GM21381 (cell line): ENCODE results near the gene C19orf85.

Experiments used
- ATAC-seq: cut with Tn5 transposase; IDR thresholded peaks from one replicate; pipeline ENCODE4 v1.9.1; 2021; ENCODE audit warnings: mild to moderate bottlenecking, moderate library complexity; ENCODE audit not compliant: unreplicated experiment

Gene C19orf85

DNA sequence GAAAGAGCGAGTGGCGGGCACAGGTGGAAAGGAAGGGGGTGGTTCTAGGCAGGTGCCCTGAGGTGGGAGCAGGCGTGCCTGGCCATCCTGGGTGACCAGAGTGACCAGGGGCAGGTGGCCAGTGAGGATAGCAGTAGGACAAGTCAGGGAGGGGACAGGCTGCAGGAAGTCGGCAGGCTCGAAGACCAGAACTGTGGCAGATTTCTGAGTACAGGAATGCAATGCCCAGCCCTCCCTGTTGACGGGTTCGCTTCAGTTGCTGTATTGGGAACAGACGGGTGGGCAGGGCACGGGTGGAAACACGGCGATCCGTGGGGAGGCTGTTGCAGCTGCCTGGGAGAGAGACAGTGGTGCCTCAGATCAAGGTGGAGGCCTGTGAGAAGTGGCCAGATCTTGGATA lies 13.8 kb upstream of the C19orf85 start:
- ATAC-seq: no peak

DNA sequence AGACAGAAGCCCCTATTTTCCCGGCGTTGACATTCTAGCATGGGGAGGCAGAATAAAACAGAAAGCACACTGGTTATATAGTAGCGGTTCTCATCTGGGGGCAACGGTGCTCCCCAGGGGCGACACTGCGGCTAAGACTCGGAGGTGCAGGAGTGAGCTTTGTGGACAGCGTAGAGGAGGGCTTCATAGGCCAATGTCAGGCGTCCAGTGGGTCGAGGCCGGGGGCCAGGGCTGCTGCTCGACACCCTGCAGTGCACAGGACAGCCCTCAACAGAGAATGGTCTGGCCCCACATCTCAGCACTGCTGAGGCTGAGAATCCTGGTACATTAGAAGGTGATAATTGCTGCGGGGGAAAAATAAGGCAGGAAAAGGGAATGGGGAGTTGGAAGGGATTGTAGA lies 13.4 kb upstream of the C19orf85 start:
- ATAC-seq: no peak

DNA sequence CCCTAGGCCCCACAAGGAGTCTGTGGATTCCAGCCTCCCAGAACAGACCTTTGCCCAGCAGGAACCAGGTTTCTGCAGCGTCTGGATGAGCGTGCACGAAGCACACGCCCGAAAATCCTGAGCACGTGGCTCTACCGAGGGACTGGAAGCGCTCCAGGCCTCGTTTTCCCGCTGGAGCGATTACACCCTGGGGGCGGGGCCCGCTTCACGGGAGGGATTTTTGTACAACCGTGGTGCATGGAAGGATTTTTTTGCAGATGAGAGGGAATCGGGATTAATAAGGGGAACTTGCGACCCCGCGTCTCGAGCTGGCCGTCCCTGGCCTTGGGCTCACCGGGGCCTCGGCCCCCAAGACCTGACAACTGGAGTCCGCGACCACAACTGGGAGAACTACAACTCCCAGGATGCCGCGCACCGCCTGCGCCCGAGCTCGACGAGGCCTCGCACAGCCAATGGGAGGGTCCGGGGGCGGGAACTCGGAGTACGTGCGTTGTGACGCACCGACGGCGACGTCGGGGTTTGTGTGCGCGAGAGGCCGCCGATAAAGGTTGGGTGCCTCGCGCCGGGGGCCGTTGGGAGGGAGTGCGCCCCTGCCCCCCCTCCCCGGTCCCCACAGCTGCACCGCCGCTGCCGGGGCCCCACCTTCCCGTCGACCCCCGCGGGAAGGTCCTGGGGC lies 11.7 kb upstream of the C19orf85 start, which contains the start of gene ZNF628:
TSS of gene ZNF628 (plus strand) at position 518 of the 676 bp plus-strand sequence. CDS start 3,294 bp downstream, outside the sequence.
- peak; percentile 94 for ATAC-seq

DNA sequence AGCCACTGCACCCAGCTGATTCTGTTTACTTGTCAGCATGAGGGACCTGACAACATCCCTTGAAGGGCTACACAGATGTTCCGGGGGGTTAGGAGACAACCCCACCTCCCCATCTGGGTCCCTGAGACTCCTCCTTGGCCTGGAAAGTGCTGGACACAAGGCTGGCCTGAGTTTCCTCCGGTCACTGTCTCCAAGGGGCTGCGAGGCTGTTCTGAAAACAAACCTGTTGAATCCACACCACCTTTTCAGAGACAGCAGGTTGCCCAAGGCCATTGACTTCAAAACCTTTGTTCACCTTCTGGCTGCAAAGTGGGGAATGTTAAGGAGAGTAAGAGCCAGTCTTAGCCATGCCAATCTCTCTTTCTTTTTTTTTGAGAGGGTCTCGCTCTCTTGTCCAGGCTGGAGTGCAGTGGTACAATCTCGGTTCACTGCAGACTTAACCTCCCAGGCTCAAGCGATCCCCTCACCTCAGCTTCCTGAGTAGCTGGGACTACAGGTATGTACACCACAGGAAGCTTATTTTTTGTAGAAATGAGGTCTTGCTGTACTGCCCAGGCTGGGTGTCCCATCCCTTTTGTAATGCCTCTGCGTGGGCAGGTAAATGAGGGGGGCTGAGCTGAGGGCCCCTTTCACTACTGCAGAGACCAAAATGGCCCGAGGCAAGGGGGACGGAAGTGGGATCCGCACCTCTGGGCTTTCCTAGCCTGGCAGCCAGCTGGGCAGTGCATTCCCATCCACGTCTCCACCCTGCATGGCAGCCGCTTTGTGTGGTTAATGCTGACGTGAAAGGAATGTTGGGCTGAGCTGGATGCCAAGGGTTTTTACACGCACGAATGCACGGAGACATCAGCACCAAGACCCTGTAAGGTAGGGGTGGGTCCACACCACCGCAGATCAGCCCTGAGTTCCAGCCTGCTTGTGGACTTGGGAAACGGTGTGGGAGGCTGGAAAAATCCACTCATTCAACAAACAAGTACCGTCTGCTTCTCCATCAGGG lies 10.0 kb upstream of the C19orf85 start:
- ATAC-seq: no peak

DNA sequence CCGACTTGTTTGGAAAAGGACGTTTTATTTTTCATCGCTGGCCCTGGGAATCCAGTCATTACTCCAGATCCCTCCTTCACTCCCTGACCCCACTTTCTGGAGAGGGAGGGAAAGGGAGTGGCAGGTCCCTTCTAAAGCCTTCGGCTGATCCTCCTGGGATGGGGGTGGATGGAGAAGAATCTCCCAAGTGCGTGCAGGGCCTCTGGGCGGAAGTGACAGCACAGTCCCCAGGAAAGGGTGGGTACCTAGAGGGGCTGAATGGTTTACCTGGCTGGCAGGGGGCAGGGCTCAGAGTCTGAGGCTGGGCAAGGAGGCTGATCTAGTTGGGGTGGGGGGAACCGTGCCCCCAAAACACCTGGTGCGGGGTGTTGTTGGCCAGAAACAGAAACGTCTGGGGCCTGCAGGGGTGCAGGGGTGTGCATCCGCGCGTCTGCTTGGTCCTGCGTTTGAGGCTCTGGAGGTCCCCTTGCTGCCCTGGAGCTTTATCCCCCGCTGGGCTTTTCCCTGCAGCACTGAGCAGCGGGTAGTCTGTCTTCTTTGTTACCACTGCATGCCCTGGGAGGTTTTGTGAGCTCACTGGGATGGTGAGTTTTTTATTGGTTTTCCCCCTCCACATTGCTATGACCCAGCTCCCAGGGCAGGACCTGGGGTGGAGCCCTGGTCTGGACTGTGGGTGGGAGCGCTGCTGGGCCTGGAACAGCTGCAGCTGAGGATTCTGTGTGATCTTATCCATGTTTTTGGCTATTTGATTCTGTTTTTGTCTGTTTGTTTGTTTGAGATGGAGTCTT lies 8.9 kb upstream of the C19orf85 start:
- ATAC-seq: no peak

DNA sequence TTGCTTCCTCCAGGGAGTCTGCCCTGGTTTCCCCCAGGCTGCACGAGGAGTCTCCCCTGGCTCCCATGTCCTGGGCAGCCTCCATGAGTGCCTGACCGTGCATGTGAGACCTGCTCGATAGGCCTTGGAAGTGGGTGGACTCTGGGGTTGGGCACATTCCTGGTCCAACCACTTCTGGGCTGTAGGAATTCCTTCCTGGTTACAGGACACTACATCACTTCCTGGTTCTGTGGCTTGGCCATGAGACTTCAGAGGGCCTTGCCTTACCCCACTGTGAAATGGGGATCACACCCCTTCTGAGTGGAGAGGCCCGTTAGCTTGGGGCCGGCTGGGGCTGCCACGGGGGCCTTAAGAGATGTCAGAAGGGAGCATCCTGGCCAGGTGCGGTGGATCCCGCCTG lies 7.9 kb upstream of the C19orf85 start:
- ATAC-seq: no peak

DNA sequence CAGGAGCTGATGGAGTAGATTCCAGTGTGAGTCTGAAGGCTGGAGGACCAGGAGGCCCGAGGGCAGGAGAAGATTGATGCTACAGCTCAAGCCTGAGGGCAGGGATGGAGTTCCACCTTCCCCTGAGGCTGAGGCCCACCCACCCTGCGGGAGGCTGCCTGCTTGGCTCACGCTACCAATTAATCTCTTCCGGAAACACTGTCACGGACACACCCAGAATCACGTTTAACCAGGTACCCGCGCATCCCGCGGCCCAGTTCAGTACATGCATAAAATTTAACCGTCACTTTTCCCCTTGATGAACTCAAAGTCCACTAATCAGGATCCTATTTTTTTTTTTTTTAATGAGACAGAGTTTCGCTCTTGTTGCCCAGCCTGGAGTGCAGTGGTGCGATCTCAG lies 6.7 kb upstream of the C19orf85 start:
- no peak for ATAC-seq

DNA sequence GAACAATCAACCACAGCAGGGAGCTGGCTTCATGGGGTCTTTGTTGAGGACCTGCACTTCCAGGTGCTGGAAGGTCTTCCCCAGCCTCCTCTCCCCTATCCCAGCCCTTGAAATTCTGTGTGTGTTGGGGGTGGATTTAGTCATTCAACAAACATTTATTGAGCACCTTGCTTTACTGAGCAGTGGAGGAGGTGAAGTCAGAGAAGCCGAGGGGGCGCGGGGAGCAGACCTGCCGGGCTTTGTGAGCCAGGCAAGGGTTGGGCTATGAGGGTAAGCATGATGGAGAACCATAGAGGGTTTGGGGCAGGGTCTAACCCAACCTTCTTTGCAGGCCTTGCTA lies 3.5 kb upstream of the C19orf85 start:
- no peak for ATAC-seq

DNA sequence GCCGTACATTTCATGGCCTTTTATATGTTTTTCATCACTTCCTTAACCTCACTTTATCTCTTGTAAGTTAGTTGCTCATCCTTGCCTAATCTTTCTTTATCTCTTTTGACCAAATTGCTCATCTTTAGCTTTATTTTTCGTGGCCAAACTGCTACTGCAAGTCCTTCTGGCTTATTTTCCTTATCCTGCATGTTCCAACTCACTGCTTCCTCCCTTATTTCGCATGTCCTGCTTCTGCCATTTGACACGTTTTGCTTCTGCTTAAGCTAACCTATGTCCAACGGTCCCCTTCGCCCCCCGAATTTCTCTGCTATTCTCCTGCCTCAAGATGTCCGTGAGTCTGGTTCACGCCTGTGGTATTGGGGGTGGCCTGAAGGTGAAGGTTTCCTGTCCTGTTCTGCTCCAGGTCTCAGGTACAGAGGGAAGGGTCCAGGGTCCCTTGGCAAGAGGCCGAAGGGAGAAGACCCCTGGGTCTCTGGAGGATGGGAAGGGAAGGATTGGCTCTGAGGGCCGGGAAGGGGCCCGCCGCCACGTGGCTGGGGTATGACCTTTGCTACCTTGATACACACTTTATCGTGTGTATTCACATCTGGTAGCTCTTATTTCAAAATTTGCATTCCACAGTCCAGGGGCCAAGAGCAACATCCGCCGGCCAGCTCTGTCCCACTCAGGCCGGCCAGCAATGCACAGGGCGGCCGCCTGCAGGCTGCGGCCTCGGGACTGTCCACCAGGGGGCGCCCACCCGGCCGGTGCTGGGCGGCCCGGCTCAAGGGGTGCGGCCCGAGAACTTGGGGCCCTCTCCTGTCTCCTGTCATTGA lies 2.9 kb upstream of the C19orf85 start:
- no peak for ATAC-seq

DNA sequence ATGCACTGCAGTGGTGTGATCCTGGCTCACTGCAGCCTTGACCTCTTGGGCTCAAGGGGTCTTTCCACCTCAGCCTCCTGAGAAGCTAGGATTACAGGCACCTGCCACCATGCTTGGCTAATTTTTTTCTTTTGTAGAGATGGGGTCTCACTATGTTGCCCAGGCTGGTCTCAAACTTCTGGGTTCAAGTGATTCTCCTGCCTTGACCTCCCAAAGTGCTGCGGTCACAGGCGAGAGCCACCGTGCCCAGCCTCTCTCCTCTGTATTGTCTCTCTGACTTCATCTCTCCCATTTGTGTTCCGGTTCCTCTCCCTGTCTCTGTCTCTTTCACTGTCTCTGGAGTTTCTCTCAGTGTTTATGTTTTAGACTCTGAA lies 1.7 kb upstream of the C19orf85 start:
- no peak for ATAC-seq

DNA sequence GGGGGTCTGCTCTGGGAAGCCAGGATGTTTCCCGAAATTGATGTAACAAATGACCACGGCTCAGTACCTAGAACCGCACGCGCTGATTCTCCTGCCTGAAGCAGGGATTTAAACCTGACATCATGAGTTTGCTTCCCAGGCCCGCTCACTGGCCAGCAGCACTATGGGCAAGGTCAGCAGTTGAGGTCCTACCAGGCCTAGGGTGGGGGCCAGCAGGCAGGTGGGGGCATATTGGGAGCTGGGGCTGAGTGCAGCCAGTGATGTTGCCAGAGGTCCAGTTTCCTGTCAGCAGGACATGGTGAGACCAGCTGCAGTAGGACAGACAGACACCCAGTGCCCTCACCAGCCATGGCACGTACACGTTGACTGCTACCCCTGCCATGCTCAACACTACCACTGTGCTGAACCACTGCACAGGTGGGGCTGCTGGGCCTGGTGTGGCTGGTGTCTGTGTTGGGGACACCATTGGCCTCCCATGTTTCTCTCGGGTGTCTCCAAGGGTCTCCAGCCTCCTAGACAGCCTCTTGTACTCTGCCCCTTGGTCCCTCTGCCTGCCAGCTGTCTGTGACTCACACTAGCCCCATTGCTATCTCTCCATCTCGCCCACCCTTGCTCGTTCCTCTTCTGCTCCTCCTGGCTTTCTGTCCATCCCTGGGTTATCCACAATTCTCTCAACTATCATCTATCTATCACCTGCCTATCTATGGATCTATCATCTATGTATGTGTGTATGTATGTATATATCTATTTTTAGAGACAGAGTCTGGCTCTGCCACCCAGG lies 1.1 kb upstream of the C19orf85 start:
- no peak for ATAC-seq

DNA sequence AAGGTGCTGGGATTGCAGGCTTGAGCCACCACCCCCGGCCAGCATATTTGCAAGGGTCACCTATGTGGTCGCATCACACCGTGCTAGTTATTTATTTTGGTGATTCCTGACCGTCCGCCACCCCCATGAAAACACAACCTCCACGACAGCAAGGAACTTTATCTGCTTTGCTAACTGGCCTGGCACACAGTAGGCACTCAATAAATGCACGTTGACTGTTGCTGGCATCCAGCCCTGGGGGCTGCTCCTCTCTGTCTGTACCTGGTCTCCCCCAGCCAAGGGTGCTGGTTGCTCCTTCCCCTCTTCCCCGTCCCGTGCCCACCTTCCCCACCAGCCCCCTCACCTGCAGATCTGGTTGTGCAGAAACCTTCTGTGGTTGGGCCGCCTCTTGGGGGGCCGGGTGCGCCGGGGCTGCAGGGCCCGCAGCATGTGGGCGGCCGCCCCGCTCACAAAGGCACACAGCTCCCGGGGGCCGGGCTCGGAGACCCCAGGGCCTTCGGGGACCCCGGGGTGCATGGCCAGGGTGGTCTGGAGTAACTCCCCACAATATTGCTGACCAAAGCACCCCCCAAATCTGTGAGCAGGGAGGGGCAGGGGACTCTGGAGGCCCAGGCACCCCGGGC lies 401 bp downstream of the C19orf85 start:
- ATAC-seq: no peak

DNA sequence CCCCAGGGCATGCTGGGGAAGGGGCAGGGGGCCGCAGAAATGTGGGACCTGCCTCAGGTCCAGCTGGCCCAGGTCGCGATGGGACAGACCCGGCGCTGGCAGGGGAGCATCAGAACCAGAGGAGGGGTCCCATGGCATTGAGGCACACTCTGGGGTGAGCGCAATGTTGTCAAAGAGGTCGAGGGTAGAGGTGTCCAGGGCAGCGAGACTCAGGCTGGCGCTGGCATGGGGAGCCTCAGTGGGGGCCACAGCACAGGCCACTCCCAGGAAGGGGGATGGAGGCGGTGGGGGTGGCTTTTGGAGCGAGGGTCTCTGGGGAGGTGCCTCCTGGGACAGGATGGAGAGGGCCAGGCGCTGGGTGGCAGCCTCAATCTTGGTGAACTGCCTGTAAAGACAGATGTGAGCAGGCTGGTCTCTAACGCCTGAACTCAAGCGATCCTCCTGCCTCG lies 944 bp downstream of the C19orf85 start:
- no peak for ATAC-seq

DNA sequence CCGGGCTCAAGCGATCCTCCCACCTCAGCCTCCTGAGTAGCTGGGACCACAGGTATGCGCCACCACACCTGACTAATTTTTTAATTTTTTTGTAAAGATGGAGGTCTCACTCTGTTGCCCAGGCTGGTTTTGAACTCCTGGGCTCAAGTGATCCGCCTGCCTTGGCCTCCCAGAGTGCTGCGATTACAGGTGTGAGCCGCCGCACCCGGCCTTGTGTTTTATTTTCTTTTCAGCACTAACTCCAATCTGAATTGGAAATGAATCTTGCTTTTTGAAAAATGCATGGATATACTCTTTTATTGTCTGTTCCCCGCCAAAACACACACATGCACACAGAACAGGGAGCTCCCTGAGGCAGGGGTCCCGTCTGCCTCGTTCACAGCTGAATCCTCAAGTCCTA lies 1.8 kb downstream of the C19orf85 start:
- ATAC-seq: no peak

DNA sequence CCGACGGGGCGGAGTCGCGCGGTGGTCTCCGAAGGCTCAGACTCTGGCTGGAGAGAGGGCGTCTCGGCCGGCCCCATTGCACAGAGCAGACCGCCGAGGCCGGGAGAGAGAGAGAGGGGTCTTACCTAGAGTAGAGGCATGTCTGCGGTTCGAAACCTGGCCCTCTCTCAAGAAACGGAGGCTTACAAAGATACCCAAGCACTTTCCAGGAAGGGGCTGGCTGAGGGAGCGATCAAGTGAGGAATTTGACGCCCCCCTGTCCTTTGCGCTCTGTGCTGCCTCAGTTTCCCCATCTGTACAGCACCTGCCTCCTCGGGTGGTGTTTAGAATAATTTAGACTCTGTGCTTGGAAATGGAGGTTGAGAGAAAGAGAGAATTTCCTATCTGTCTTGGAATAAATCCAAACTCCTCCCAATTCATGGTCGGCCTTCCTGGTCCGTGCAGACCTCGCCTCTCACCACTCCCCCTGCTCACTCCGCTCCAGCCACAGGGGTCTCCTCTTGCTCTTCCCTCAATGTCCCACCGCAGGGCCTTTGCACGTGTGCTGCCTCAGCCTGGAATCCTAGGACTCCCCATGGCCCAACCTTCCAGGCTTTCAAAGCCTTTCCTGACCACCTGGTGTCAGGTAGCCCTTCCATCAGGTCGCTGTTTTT lies 2.5 kb downstream of the C19orf85 start:
- no peak for ATAC-seq

DNA sequence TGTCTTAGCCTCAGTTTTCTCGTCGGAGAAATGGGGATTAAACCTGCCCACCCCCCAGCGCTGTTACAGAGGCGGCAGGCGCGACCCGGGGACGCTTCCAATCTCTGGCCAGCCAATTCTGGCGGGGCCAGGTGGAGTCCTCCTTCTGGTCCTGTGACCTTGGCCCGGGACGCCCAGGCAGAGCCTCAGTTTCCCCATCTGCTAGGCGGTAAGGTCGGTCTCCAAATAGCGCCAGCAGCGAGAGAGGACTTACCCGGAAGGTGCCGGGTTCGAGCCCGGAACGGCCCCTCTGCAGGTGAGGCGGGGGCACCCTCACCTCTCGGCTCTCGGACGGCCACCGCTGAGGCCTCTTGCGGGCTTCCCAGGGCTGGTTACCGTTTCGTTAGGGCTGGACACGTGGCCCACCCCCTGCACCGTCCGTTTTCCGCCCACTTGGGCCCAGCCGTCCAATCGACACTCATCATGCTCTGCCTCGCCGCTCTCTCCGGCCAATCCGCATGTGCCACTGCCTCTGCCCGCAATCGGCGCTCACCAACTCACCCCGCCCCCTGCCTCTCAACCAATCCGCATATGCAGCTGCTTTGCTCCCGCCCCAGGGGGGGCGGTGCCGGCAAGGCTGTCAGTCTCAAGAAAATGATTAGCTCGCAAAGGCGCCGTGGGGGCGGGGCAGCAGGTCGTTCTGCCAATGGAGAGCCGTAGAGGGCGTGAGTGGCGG lies 3.1 kb downstream of the C19orf85 start, which contains the start of gene ISOC2:
TSS of gene ISOC2 (minus strand) at position 384 of the 715 bp plus-strand sequence. CDS start 5,156 bp downstream, outside the sequence.
- peak; percentile 92 for ATAC-seq

DNA sequence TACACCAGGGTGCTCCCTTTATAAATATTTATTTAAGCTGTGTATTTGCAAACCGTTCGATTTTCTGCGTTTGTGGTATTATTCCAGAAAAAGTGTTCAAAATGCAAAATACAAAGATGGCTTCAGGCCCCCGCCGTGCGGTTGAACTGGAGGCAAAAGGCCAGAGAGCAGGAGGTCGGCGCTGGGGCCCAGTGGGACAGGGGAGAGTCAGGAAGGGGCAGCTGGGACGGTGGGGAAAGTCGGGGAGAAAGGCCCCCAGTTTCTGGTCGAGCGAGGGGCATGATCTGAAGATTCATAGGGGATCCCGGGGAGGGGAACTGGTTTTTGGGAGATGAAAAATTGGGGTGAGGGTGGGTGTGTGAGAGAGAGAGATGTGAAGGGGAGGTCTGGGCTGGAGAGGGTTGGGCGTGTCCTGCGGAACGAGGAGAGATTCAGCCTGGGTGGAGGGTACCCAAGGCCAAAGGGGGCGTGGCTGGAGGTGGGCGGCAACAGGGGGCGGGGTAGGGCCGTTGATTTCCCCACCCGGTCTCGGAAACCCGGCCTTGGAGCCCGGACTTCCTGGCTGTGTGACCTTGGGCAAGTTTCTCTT lies 3.8 kb downstream of the C19orf85 start:
- no peak for ATAC-seq
